GM18508 (cell line): ENCODE data around the gene NTNG2.

Experiments
- ATAC-seq: cut with Tn5 transposase; IDR thresholded peaks from one replicate; pipeline ENCODE4 v1.9.1; 2021; ENCODE audit warnings: moderate number of reproducible peaks; ENCODE audit not compliant: insufficient read depth, unreplicated experiment

Gene NTNG2

DNA sequence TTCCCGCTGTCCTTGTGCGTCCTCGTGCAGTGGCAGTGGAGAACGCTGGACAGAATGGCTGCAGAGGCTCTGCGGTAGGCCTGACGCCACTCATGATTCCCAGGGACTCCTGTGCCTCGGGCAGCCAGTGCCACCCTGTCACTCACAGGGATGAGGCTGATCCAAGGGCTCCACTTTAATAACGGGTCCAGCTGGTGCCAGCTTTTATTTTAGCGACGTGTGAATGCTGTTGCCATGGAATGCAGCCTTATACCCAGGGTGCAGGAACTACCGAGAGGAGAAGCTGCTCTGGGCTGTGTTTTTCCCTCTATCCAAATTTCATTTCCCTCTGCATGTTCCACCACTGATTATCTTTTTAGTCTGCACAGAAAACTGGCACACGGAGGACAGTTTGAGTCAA, 15.8 kb upstream of the NTNG2 start:
- no peak for ATAC-seq

DNA sequence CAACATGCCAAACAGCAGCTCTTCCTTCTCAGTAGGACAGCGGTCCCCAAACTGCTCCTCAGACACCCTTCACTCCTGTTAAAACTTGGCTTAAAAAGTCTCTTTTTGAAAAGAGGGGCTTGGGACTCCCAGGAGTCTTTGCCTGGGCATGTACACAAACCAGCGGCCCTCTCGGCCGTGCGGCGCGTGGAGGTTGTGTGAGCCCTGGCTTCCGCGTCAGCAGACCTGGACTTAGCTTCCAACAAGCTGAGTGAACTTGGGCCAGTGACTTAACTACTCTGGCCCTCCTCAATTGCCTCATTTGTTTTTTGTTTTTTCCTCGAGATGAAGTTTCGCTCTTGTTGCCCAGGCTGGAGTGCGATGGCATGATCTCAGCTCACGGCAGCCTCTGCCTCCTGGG, 15.3 kb upstream of the NTNG2 start:
- ATAC-seq, result no peak

DNA sequence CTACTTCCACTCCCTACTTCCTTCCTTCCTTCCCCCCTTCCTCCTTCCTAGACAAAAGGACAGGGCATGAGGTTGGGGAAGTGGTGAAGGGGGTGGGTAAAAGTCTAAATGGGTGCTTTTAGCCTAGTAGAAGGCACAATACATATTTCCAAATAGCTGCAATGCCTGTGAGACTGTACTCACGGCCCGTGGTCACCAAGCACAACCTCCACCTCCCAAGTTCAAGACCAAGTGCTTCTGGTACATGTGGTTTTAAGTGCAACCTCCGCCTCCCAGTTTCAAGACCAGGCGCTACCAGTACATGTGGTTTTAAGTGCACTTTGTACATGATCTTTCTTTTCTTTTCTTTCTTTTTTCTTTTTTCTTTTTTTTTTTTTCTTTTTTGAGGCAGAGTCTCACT, 14.5 kb upstream of the NTNG2 start:
- no peak for ATAC-seq

DNA sequence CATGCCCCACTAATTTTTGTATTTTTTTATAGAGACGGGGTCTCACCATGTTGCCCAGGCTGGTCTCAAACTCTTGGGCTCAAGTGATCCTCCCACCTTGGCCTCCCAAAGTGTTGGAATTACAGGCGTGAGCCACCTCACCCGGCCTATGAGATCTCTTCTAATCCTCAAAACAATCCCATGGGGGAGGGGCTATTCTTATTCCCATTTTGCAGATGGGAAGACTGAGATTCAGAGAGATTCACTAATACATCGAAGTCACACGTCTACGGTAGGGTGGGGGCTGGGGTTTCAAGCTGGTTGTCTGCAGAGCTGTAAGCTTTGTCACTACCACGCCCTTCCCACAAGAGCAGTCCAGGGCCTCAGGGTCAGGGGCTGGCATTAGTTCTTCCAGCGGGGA, 14.0 kb upstream of the NTNG2 start:
- no peak for ATAC-seq

DNA sequence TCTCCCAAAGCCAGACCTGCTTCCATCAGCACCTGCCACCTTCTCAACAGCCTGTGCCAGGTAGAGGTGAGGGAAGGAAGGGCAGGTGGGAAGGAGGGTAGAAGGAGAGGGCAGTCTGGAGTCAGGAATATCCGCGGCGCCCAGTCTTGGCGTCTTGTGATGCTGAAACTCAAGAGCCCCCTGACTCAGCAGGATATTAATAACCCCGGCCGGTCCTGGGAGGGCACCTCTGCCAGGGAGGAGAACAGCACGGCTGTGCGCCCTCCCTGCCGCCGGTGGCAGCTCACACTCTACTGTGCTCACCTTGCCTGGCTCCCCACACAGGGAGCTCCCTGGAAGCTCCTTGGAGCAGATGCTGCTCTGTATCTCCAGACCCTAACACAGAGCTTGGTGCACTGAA, 11.6 kb upstream of the NTNG2 start:
- no peak for ATAC-seq

DNA sequence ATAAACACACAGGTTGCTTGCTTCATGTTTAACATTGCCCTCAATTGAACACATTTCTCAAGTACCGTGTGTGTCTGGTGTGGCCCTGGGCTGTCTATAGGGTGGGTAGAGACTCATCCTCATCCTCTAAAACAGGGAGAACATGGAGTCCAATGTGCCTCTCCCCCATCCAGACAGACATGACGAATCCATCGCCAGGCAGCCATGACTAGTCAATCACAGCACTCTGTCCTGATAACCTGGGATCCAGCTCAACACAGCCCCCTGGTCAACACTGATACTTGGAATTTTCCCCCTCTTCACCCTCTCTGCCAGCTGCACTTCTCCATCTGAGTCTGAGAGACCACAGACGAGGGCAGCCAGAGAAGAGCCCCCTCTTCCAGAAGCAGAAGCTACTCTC, 10.7 kb upstream of the NTNG2 start:
- ATAC-seq, result no peak

DNA sequence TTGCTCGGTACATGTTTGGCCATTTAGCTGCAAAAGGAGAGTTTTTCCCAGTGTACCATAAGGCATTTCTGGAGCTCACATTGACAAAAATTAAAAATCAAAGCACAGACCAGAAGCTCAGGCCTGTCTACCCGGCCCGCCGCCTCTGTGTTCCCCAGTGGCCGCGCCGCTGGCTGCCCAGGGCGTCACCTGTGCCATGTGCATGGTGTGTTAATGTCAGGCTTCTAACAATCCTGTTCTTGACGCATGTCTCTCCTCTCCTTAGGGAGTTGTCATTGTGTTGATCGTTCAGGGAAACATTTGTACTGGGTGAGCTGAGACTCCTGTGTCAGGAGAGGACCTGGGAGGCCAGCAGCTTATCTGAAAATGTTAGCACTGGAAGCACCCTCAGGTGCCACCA, 9.6 kb upstream of the NTNG2 start:
- no peak for ATAC-seq

DNA sequence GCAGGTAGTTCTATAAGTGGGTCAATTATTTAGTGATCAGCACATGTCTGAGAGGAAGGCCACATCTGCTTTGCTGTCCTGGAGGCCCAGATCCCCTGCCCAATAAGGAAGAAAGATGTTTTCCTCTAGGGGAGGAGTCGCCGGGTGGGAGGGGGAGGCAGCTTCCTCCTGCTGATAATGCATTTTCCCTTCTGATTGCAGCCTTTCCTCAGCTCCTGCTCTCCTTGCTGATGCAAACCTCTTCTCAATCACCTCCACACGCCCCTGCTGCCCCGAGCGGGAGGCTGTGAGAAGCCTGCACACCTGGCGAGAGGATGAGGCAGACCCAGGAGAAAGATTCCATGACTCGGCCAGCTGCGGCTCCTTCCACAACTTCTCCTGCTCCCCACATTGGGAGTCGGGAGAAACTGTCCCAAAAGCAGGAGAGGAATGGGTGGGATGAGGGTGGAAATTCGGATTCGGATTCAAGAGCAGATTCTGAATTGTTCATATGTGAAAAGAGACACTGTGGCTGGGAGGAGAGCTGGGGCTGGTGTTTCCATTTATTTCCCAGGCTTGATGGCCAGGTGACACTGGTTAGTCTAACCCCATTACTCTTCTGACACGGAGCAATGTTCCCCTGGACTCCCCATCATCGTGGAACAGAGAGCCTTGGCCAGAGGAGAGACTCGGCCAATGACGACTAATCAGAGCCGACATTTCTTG, 6.8 kb upstream of the NTNG2 start:
- ATAC-seq, result no peak

DNA sequence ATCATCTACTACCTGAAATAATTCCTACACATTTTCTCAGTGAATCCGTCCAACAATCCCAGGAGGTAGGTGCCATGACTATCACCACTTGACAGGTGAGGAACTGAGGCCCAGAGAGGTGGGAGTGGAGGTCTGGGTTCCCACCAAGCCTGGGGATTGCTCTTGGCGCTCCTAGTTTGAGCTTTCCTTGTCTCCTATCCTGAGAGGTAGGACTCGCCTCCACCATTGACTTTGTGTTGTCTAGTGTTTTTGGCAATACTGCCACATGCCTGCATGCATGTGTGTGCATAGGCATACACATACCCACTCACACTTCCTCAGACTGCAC, 6.3 kb upstream of the NTNG2 start:
- ATAC-seq, result no peak

DNA sequence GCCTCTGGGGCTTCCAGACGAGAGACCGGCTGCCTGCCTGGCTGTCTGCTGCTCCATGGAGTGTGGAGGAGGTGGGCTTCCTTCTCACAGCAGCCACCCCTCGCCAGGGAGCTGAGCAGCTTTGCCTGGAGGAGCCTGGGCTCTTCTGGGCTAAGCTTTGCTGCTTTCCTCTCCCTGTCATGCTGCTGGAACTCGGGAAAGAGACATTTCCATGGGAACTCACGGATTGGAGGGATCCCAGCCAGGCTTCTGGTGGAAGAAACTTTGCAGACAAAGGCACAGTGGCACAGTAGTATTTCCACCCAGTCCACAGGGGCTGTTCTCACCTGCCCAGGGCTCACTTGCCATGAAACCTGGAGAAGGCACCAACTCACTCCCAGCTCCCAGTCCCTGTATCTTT, 5.6 kb upstream of the NTNG2 start:
- no peak for ATAC-seq

DNA sequence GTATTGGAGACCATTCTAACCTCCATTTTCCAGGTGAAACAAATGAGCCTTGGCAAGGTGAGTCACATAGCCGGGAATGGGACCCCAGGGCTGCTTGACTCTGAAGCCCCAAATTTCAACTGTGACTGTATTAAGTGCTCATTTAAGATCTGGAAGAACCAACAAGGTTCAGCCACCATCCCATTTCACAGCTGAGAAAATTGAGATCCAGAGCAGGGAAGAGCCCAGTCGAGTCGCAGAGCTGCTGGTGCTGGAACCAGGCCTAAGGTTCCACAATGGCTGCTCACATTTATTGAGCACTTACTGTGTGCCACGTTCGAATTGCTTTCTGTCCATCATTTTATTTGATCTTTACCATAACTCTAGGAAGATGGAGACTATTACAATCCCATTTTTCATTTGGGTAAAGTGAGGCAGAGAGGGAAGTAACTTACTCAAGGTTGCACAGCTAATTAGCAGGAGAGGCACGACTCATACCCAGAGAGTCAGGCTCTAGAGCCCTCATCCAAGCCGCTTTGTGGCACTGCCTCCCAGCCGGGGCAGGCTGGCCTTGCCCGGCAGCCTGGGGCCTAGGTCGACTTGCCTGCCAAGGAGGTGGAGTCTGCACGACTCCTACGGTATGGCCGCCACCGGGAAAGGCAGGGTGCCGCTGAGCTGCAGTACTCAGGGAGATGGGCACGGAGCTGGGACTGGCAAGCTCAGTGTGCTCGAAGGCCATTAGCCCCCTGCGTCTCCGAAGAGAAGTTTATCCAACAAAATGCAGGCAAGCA, 4.3 kb upstream of the NTNG2 start:
- no peak for ATAC-seq

DNA sequence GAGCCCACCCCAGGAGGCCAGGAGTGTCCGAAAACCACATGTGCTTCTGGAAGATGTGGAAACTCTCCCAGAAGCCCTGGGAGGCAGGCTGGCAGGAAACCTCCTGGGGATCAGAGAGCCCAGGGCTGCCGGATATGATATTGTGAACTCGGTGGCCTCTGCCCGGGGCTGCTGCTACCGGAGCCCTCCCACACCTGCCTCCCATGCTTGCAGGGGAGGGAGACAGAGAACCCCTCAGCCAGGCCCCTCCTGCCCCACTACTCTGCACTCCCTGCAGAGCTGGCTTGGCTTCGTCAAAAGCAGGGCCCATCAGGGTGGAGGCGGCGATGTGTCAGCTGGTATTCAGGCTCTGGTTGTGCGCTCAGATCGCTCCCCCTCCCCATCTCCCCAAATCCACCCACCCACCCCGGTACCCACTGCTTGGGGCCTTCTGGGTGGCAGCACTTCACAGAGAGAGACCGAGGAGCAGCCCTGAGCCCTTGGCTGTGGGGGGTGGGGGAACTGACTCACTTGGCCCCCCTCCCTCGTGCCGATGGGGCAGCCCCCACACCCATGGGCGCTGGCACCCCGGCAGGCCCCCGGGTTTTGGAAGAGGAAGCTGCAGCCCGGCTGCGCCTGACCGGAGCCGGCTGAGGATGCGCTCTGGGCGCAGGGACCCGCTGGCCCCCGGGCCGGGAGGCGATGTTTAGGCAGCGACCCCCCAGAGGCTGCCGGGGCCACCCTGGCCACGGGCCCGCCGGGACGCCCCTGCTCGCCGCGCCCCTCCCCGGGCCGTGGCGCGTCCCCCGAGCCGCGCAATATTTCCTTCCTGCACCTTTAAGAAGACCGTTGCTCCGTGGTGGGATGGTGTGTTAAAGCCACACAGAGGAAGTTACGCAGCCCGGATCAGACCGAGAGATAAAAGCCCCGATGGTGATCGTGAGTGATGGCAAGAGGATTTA, 786 bp upstream of the NTNG2 start:
- no peak for ATAC-seq

DNA sequence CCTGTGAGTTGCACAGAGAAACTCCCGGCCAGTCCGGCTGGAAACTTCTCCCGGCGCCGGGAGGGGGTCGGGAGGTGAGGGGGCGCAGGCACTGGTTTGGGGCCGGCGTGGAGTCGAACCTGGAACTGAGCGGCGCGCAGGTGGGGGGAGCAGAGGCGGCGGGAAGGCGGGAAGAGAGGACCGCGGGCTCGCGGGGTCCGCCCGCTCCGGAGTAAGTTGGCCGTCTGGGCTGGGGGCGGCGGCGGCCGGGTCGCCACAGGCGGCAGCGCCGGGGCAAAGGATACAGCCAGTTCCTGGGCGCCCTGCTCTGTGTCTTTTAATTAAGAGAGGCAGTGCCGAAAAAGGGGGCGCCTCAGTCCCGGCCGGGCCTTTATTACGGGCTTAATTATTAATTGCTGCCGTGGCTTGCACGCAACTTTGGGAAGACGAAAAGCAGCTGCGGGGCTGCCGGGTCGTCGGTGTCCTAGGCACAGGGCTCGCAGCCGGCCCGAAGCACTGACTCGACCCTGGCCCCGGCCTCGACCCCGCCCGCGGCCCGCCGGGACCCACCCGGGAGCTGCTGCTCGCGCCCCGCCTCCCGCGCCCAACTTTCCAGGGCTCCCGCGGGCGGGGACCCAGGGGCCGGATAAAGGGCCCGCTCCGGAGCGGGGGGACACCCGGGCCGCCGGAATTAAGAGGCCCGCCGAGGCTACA, 1.1 kb downstream of the NTNG2 start:
- no peak for ATAC-seq

DNA sequence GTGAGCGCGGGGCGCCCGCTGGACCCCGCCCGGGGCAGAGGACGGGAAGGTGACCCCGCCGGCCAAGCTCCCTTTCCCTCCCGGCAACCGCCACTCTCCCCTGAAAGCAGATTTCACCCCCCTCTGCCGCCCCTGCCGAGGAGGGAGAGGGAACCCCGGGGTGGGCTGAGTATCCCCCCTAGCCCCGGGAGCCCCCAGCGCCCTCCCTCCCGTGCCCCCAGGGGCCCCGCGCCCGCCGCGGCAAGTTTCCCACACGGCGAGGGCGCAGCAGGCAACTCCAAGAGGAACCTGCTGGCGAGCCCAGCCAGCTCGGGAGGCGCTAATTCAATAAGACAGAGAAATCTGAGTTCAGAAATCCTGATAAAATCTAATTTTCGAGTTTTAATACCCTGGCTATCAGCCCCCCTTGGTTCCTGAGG, 1.6 kb downstream of the NTNG2 start:
- ATAC-seq, result no peak

DNA sequence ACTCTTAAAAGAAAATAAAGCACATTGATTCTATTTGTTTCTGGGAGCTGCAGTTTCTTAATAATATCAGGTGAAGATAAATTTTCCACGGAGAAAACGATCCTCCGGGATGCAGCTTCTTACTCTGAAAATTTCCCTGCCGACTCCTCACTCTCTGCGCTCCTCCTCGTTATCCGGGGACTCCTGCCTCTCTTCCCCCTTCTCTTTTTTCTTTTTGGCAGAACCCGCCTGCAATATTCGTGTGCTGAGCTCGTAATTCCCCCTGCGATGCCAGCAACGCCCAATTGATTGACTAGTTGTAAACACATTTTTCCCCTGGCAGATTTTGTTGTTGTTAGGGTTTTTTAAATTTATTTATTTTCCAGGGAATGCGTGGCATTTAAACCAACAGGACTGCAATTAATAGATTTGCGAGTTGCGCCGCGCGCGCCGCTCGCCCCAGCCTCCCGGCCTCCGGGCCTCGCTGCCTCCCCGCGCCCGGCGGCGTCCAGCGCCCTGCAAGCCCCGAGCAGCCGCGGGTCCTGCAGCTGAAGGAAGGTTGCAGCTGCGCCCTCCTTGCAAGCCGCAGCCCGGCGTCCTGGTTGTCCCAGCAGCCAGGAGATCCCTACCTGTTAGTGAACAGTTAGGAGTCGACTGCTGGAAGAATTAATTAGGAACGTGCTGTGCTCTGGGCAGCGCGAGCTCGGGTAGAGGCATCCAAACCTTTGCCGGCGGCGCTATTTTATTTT, 2.2 kb downstream of the NTNG2 start:
- no peak for ATAC-seq

DNA sequence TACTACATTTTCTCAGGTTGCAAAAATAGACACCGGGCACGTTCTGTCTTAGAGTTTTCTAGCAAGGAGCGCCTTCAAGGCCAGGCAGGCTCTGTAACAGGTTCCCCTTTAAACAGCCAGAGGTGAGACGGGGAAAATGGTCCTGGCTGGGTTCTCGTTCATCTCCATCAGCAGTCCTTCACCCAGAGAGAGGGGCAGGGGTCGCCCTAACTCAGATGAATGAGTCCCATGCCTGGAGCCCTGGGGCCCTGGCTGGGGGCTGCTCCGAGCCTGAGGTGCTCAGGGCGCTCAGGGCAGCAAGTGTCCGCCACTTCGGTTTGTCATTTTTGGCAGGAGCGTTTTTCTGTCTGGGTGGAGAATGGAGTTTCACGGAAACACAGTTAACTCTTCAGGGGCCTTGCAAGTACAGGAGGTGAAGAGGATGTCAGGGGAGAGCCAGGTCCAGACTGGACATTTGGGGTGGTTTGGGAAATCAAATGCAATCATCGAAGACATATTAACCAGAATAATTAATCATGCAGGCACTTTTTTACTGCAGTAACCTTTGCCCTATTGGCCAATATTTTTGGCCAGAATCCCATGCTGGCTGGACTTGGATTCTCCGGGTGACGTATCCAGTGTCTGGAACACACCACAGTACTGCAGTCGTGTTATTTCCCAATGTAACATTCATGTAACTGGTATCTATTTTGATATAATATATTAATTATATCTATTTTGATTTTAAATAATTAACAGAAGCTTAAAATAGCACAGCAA, 2.9 kb downstream of the NTNG2 start:
- no peak for ATAC-seq

DNA sequence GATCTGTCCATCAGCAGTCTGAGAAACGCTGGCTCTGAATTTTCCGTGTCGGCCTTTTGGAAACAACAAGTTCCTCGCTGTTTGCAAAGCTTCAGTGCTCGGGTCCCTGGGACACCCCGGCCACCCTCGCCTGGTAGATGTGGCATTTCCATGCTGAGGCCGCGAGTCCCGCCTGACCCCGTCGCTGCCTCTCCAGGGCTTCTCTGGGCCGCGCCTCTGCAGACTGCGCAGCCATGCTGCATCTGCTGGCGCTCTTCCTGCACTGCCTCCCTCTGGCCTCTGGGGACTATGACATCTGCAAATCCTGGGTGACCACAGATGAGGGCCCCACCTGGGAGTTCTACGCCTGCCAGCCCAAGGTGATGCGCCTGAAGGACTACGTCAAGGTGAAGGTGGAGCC, 4.7 kb downstream of the NTNG2 start:
- no peak for ATAC-seq

DNA sequence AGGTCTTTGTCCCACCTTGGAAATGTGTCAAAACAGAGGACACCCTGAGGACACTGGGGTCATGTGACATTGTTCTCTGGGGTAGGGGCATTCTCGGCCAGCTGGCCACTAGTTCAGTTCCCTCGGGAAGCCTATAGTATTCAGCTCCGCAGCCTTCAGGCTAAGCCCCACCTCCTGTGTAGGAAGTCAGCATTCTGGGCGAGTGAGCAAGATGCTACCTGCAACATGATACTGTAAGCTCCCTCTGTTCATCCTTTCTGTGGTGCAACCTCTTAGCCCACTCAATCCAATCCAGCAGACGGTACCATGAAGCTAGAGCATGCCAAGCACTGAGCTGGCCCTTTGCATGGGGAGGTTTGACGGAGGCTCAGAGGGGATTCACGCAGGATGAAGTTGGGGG, 5.3 kb downstream of the NTNG2 start:
- no peak for ATAC-seq

DNA sequence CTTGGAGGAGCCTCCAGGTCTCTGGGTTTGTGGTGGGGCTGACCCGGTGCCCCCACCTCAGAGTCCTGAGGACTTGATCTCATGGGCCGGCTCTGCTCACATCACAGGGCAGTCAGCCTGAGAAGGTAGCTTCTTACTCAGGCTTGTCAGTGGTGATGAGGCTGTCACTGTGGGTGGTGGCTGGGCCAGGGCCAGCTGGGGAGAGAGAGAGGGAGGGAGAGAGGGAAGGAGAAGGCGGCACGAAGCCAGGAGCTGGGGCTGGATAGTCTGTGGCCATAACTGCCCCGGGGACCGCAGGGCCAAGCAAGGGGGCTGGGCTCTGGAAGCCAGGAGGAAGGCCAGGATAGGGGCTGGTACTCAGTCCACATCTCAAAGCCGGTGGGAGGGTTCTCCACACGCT, 6.5 kb downstream of the NTNG2 start:
- ATAC-seq, result no peak
